KMS-11 (cell line): ENCODE measurements around the gene ICA1L.

ENCODE experiments used
- H2AFZ ChIP-seq: fragments of 200-600 bp; sonication (generic); 2 replicates; pipeline ENCODE4 v1.6.1; 2016; ENCODE audit warnings: antibody characterized with exemption, mixed run types, low read depth
- H3K27ac ChIP-seq: fragments of 200-600 bp; sonication (generic); 2 replicates; pipeline ENCODE4 v1.6.1; 2016; ENCODE audit warnings: mild to moderate bottlenecking, mixed run types
- H3K27me3 ChIP-seq: fragments of 200-600 bp; sonication (generic); 2 replicates; pipeline ENCODE4 v1.6.1; 2017; ENCODE audit warnings: mild to moderate bottlenecking, low read depth, mixed run types, moderate library complexity; ENCODE audit not compliant: insufficient read depth
- H3K36me3 ChIP-seq: fragments of 200-600 bp; sonication (generic); 2 replicates; pipeline ENCODE4 v1.6.1; 2017; ENCODE audit warnings: mild to moderate bottlenecking, mixed run types; ENCODE audit not compliant: insufficient read depth
- H3K4me1 ChIP-seq: fragments of 200-600 bp; sonication (generic); 2 replicates; pipeline ENCODE4 v1.6.1; 2016; ENCODE audit warnings: mild to moderate bottlenecking, low read depth, mixed run types; ENCODE audit not compliant: poor library complexity, severe bottlenecking
- H3K4me2 ChIP-seq: fragments of 200-600 bp; sonication (generic); 2 replicates; pipeline ENCODE4 v1.7.0; 2016; ENCODE audit warnings: mild to moderate bottlenecking, mixed run types
- H3K4me3 ChIP-seq: fragments of 200-600 bp; sonication (generic); IDR thresholded peaks from 2 replicates; pipeline ENCODE4 v1.6.1; 2017; ENCODE audit warnings: low read depth, low read length, mixed read lengths; ENCODE audit not compliant: insufficient read depth
- H3K79me2 ChIP-seq: fragments of 200-600 bp; sonication (generic); 2 replicates; pipeline ENCODE4 v1.6.1; 2016; ENCODE audit warnings: low read depth, mixed run types; ENCODE audit not compliant: insufficient read depth
- H3K9ac ChIP-seq: fragments of 200-600 bp; sonication (generic); 2 replicates; pipeline ENCODE4 v1.6.1; 2016; ENCODE audit warnings: mild to moderate bottlenecking, mixed run types
- H4K20me1 ChIP-seq: fragments of 200-600 bp; sonication (generic); 2 replicates; pipeline ENCODE4 v1.6.1; 2016; ENCODE audit warnings: mild to moderate bottlenecking, mixed run types; ENCODE audit not compliant: insufficient read depth
- CTCF ChIP-seq: fragments of 200-600 bp; sonication (generic); conservative IDR thresholded peaks from 2 replicates; pipeline ENCODE4 v1.6.1; 2017; ENCODE audit warnings: low read depth, mild to moderate bottlenecking, antibody characterized with exemption, low read length, moderate library complexity, mixed read lengths

The ICA1L gene

GRCh38 chr2:202831242-202832220 is 40.0 kb downstream of the ICA1L start:
- H4K20me1 ChIP-seq, result no peaks in the 10 kb centered on the region
- peak overlapping the region; percentile 38 for H3K4me2 ChIP-seq
- H3K4me3 ChIP-seq, result no peak overlapping the region
- peaks cover 14% of the 10 kb centered on the region for H3K4me1 ChIP-seq
- H3K36me3 ChIP-seq, result no peaks in the 10 kb centered on the region
- H3K27me3 ChIP-seq, result no peaks in the 10 kb centered on the region; the same call in 1 of the 2 replicates
- TF ChIP-seq CTCF, result peak; percentile 66
- H3K9ac ChIP-seq, result no peak overlapping the region
- no peak overlapping the region for H2AFZ ChIP-seq
- H3K79me2 ChIP-seq, result no peaks in the 10 kb centered on the region
- no peak overlapping the region for H3K27ac ChIP-seq

GRCh38 chr2:202824901-202825300 is 46.7 kb downstream of the ICA1L start:
- H3K79me2 ChIP-seq, result no peaks in the 10 kb centered on the region
- no peak overlapping the region for H3K4me2 ChIP-seq
- H3K36me3 ChIP-seq, result no peaks in the 10 kb centered on the region
- H3K27ac ChIP-seq, result no peak overlapping the region
- no peak overlapping the region for H2AFZ ChIP-seq
- H4K20me1 ChIP-seq, result no peaks in the 10 kb centered on the region
- peaks cover 28% of the 10 kb centered on the region for H3K4me1 ChIP-seq
- no peak overlapping the region for H3K4me3 ChIP-seq
- no peaks in the 10 kb centered on the region; the same call in 1 of the 2 replicates for H3K27me3 ChIP-seq
- no peak overlapping the region for H3K9ac ChIP-seq
- TF ChIP-seq CTCF, result no peak

GRCh38 chr2:202822411-202822810 is 49.2 kb downstream of the ICA1L start:
- Histone ChIP-seq H3K27ac (peak overlapping the region; percentile 3; the same call in 1 of the 2 replicates), H3K4me3 (no peak overlapping the region), H3K9ac (no peak overlapping the region), H4K20me1 (no peaks in the 10 kb centered on the region), H3K36me3 (no peaks in the 10 kb centered on the region), H3K4me1 (peaks cover 28% of the 10 kb centered on the region), H3K4me2 (peak overlapping the region; percentile 50), H3K79me2 (no peaks in the 10 kb centered on the region), H3K27me3 (no peaks in the 10 kb centered on the region), H2AFZ (no peak overlapping the region)
- no peak for TF ChIP-seq CTCF

- Histone ChIP-seq H3K4me2 (peak overlapping the region; percentile 50), H3K4me1 (peaks cover 28% of the 10 kb centered on the region), H3K27ac (0 out of 2 replicates have a peak overlapping the region, but pooled peaks have one; percentile 3), H3K79me2 (no peaks in the 10 kb centered on the region), H3K36me3 (no peaks in the 10 kb centered on the region), H3K27me3 (no peaks in the 10 kb centered on the region), H2AFZ (no peak overlapping the region), H3K9ac (no peak overlapping the region), H3K4me3 (no peak overlapping the region), H4K20me1 (no peaks in the 10 kb centered on the region)
- TF ChIP-seq CTCF, result no peak
Observed at GRCh38 chr2:202821206-202822160, 50.1 kb downstream of the ICA1L start.
